Activated gamma-delta T cell treated with anti-CD3 and anti-CD28 coated beads, Interleukin-2, amount 50 U/mL, for 16 hours (primary cell): ENCODE measurements around the gene KCNN3.
A peak's percentile ranks its signal among the peaks of the same experiment; 100 is the strongest.
"Not testable (repeated sequence)": the region's sequence is repeated elsewhere in the genome, so short reads cannot be mapped to it uniquely, and the experiment has no call there.

Experiments used
- DNase-seq: peaks from one replicate; pipeline ENCODE4 v3.0.0-alpha.2; 2020; ENCODE audit warnings: low read depth

KCNN3 gene

GRCh38 chr1:154703170-154703569 is 166.9 kb downstream of the KCNN3 start:
- no peak for DNase-seq

GRCh38 chr1:154698320-154699096 is 171.6 kb downstream of the KCNN3 start:
- DNase-seq = no peak

GRCh38 chr1:154697710-154698109 is 172.4 kb downstream of the KCNN3 start:
- DNase-seq = no peak

- DNase-seq = no peak
Measured at GRCh38 chr1:154696456-154696855, 173.6 kb downstream of the KCNN3 start.

GRCh38 chr1:154695985-154696384 is 174.1 kb downstream of the KCNN3 start:
- no peak for DNase-seq

- DNase-seq = no peak
Measured at GRCh38 chr1:154694995-154695394, 175.1 kb downstream of the KCNN3 start.

GRCh38 chr1:154689083-154689482 is 181.0 kb downstream of the KCNN3 start:
- no peak for DNase-seq

- no peak for DNase-seq
Measured at GRCh38 chr1:154686507-154686906, 183.6 kb downstream of the KCNN3 start.

GRCh38 chr1:154683820-154684219 is 186.3 kb downstream of the KCNN3 start:
- DNase-seq = no peak

GRCh38 chr1:154682254-154682653 is 187.8 kb downstream of the KCNN3 start:
- no peak for DNase-seq

- not testable (repeated sequence) for DNase-seq
Measured at GRCh38 chr1:154677844-154678243, 192.2 kb downstream of the KCNN3 start.

GRCh38 chr1:154676847-154677246 is 193.2 kb downstream of the KCNN3 start:
- not testable (repeated sequence) for DNase-seq

GRCh38 chr1:154674456-154674855 is 195.6 kb downstream of the KCNN3 start:
- not testable (repeated sequence) for DNase-seq

GRCh38 chr1:154672245-154672644 is 197.8 kb downstream of the KCNN3 start:
- DNase-seq = not testable (repeated sequence)

GRCh38 chr1:154671412-154671811 is 198.7 kb downstream of the KCNN3 start:
- DNase-seq = not testable (repeated sequence)

- not testable (repeated sequence) for DNase-seq
Measured at GRCh38 chr1:154670310-154671270, 199.5 kb downstream of the KCNN3 start.

- DNase-seq = peak; percentile 49
Measured at GRCh38 chr1:154669464-154670282, 200.4 kb downstream of the KCNN3 start.

- DNase-seq = no peak
Measured at GRCh38 chr1:154666051-154666790, 203.9 kb downstream of the KCNN3 start.

GRCh38 chr1:154664331-154665002 is 205.6 kb downstream of the KCNN3 start:
- no peak for DNase-seq

- DNase-seq = no peak
Measured at GRCh38 chr1:154663471-154664060, 206.5 kb downstream of the KCNN3 start.
